ENCODE results near the gene PXK. TPM values are rescaled to one million over a fixed set of nuclear protein-coding genes. Genes with fewer than 3 reads are reported as not detected.

The PXK gene
- total RNA-seq, 1 donor from 2014 or later = 29.8 TPM

DNA sequence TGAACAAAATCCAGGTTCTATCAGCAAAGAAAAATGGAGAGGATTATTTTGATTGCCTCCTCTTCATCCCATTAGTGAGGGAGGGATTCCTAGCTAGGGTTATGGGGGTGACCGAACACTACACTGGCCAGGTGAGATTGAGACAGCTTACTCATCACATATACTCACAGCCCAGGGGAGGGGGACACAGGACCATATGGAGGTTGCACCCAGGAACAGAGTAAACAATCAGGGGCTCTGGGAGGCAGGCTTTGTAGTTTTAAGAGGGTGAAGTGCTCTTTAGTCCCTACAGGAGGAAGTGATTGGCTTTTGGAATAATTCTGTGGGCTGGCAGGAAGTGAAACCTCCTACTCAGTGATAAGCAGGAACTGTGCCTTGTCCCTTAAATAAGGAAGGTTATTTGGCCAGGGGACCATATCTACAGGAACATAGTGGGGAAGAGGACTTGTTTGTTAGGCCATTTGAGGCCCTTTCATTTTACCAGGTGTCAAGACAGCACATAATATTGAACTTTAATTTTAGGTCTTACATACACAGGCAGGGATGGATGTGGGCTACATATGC is 141.7 kb downstream of the PXK start:
- Histone ChIP-seq H3K4me1 (peaks cover 25% of the 10 kb centered on the region), H3K4me3 (no peak overlapping the region), H3K27me3 (no peaks in the 10 kb centered on the region), H3K27ac (no peak overlapping the region), H3K9me3 (no peaks in the 10 kb centered on the region), H3K36me3 (no peaks in the 10 kb centered on the region)
- DNase-seq (no peak), ATAC-seq (peak; percentile 83)
- TF ChIP-seq, protein P1, sequence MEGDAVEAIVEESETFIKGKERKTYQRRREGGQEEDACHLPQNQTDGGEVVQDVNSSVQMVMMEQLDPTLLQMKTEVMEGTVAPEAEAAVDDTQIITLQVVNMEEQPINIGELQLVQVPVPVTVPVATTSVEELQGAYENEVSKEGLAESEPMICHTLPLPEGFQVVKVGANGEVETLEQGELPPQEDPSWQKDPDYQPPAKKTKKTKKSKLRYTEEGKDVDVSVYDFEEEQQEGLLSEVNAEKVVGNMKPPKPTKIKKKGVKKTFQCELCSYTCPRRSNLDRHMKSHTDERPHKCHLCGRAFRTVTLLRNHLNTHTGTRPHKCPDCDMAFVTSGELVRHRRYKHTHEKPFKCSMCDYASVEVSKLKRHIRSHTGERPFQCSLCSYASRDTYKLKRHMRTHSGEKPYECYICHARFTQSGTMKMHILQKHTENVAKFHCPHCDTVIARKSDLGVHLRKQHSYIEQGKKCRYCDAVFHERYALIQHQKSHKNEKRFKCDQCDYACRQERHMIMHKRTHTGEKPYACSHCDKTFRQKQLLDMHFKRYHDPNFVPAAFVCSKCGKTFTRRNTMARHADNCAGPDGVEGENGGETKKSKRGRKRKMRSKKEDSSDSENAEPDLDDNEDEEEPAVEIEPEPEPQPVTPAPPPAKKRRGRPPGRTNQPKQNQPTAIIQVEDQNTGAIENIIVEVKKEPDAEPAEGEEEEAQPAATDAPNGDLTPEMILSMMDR (IDR thresholded peaks at IDR 0.05) = no peak
- intact Hi-C loops (cut with DNase I) = no loop called here

DNA sequence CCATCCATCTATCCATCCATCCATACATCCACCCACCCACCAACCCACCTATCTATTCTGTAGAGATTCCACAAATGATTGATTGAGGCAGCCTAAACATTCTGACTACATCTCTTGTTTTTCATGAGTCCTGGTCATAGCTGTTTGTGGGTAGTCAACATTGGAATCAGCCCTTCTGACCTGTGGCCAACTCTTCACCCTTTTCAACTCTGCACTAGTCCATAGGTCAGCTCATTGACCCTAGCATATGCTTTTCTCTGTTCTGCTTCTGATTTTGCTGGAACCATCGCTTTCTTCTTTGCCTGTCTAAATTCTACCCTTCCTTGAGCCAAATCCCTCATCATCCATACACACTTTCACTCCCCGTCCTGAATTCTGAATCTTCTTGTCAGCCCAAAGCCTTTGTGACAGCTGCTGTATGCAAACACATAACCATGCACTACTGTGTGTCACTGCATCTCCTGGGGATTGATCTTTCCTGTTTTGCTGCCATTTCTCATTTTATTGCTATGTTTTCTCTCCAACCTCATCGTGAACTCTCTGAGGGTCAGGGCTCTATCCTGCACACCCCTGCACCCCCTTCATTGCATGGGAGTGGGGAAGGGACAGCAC is 142.4 kb downstream of the PXK start:
- Histone ChIP-seq H3K27me3 (no peaks in the 10 kb centered on the region), H3K4me1 (peaks cover 25% of the 10 kb centered on the region), H3K36me3 (no peaks in the 10 kb centered on the region), H3K4me3 (no peak overlapping the region), H3K9me3 (no peaks in the 10 kb centered on the region), H3K27ac (no peak overlapping the region)
- intact Hi-C loops (cut with DNase I) = no loop called here
- ATAC-seq (no peak), DNase-seq (no peak)
- TF ChIP-seq, protein P1 (IDR thresholded peaks at IDR 0.05) = no peak

Other genes with a start within 250 kb of the PXK start
- 125 TPM for gene DNASE1L3, start 121.9 kb upstream of the PXK start, total RNA-seq
- gene ABHD6, start 95.1 kb upstream of the PXK start, total RNA-seq = 19.1 TPM
- 13.6 TPM for gene RPP14, start 26.6 kb upstream of the PXK start, total RNA-seq
- gene HTD2, start 26.4 kb upstream of the PXK start, total RNA-seq = 6.2 TPM
- gene PDHB, start 100.9 kb downstream of the PXK start, total RNA-seq = 49.6 TPM
- gene KCTD6, start 159.2 kb downstream of the PXK start, total RNA-seq = 8.2 TPM
- gene ACOX2, start 204.3 kb downstream of the PXK start, total RNA-seq = 20.1 TPM
- gene FAM107A, start 244.5 kb downstream of the PXK start, total RNA-seq = 91.5 TPM

Data from upper lobe of right lung (tissue), 1 donor.